ENCODE data around the gene EHD4.

The EHD4 gene

DNA sequence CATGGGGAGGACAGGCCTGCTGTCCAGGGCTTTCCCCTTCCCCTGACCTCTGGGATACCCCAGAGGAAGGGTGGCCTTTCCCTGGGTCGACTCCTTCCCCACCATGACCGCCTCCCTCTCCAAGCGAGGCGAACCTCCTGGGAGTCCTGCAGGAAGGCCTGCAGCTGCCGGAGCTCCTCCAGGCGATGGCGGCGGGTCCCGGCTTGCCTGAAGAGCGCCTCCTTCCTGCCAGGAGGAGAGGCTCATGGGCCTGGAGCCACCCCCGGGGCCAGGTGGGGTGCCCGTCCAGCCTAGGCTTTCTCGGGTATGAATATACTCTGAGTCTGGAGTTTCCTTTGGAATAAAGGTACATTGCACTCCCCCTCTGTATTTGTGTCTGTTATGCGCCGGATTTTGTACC is 113.6 kb downstream of the EHD4 start:
- POLR2A ChIA-PET: no interaction called here

GRCh38 chr15:41857316-41857715 is 115.0 kb downstream of the EHD4 start:
- ChIA-PET POLR2A (no interaction called here), CTCF (interaction anchor here (1.6 kb wide), 1 partner anchor 47 kb away, joined by 4 read pairs; no protein-coding TSS in a partner anchor)
- no peak for DNase-seq (ENCODE audit: low read depth, low spot score)
- no peak overlapping the region for H3K4me3 ChIP-seq (ENCODE audit: low read depth, low read length)
- TF ChIP-seq, protein P1, sequence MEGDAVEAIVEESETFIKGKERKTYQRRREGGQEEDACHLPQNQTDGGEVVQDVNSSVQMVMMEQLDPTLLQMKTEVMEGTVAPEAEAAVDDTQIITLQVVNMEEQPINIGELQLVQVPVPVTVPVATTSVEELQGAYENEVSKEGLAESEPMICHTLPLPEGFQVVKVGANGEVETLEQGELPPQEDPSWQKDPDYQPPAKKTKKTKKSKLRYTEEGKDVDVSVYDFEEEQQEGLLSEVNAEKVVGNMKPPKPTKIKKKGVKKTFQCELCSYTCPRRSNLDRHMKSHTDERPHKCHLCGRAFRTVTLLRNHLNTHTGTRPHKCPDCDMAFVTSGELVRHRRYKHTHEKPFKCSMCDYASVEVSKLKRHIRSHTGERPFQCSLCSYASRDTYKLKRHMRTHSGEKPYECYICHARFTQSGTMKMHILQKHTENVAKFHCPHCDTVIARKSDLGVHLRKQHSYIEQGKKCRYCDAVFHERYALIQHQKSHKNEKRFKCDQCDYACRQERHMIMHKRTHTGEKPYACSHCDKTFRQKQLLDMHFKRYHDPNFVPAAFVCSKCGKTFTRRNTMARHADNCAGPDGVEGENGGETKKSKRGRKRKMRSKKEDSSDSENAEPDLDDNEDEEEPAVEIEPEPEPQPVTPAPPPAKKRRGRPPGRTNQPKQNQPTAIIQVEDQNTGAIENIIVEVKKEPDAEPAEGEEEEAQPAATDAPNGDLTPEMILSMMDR (IDR thresholded peaks at IDR 0.05; ENCODE audit: insufficient read depth, low read length, missing control alignments): no peak

More for the DNA sequence above, 113.6 kb downstream of the EHD4 start:
- CTCF ChIA-PET: interaction anchor here (0.8 kb wide), 1 partner anchor 36 kb away, joined by 3 read pairs; no protein-coding TSS in a partner anchor
- DNase-seq (ENCODE audit: low read depth, low spot score): no peak
- TF ChIP-seq, protein P1 (IDR thresholded peaks at IDR 0.05; ENCODE audit: insufficient read depth, low read length, missing control alignments): no peak
- H3K4me3 ChIP-seq (ENCODE audit: low read depth, low read length): no peak overlapping the region

DNA sequence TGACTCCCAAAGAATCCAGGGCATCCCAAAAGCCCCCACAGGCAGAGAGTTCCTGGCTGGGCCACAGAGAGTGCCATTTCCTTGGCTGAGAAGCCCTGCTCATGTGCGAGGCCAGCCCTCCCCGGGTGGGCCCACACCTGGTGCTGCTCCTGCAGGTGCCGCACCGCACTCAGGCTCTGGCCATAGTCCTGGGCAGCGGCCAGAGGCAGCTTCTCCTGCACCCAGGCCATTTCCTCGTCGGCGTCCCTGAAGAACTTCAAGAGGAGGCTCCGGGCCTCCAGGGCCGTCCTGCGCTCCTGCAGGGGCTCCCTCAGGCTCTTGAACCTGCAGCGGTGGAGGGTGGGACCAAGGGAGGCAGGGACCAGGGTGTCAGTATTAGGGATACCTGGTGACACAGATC is 115.6 kb downstream of the EHD4 start:
- POLR2A ChIA-PET: no interaction called here
- TF ChIP-seq, protein P1 (IDR thresholded peaks at IDR 0.05; ENCODE audit: insufficient read depth, low read length, missing control alignments): no peak
- DNase-seq (ENCODE audit: low read depth, low spot score): no peak
- CTCF ChIA-PET: interaction anchor here (1.6 kb wide), 1 partner anchor 48 kb away, joined by 4 read pairs; no protein-coding TSS in a partner anchor
- no peak overlapping the region for H3K4me3 ChIP-seq (ENCODE audit: low read depth, low read length)

GRCh38 chr15:41856262-41856661 is 116.1 kb downstream of the EHD4 start:
- ChIA-PET CTCF (interaction anchor here (1.4 to 1.6 kb wide), 2 partner anchors 48 kb away, joined by 3 to 4 read pairs; no protein-coding TSS in a partner anchor), POLR2A (no interaction called here)
- TF ChIP-seq, protein P1 (IDR thresholded peaks at IDR 0.05; ENCODE audit: insufficient read depth, low read length, missing control alignments): no peak
- DNase-seq (ENCODE audit: low read depth, low spot score): no peak
- no peak overlapping the region for H3K4me3 ChIP-seq (ENCODE audit: low read depth, low read length)

- DNase-seq (ENCODE audit: low read depth, low spot score): no peak
- no peak overlapping the region for H3K4me3 ChIP-seq (ENCODE audit: low read depth, low read length)
- TF ChIP-seq, protein P1 (IDR thresholded peaks at IDR 0.05; ENCODE audit: insufficient read depth, low read length, missing control alignments): no peak
- CTCF ChIA-PET: interaction anchor here (1.4 kb wide), 1 partner anchor 49 kb away, joined by 3 read pairs; no protein-coding TSS in a partner anchor
- POLR2A ChIA-PET: no interaction called here
These were observed 116.9 kb downstream of the EHD4 start for GRCh38 chr15:41855261-41855961.

- POLR2A ChIA-PET: no interaction called here
- DNase-seq (ENCODE audit: low read depth, low spot score): no peak
- TF ChIP-seq, protein P1 (IDR thresholded peaks at IDR 0.05; ENCODE audit: insufficient read depth, low read length, missing control alignments): no peak
- no peak overlapping the region for H3K4me3 ChIP-seq (ENCODE audit: low read depth, low read length)
- CTCF ChIA-PET: interaction anchor here (1.0 kb wide), 1 partner anchor 23 kb away, joined by 3 read pairs; no protein-coding TSS in a partner anchor
These were observed 117.9 kb downstream of the EHD4 start for GRCh38 chr15:41854443-41854842.
